Erythroblast (primary cell): ENCODE measurements around the gene FGD4.

Experiments
- GATA1 ChIP-seq: IDR thresholded peaks from 2 replicates; pipeline ENCODE4 v1.6.1; 2011; ENCODE audit warnings: low read depth, mild to moderate bottlenecking, control low read depth, low read length, moderate library complexity
- POLR2A ChIP-seq: IDR thresholded peaks from 2 replicates; pipeline ENCODE4 v1.6.1; 2011; ENCODE audit warnings: mild to moderate bottlenecking, low read length

- TF ChIP-seq POLR2A, result no peak
- no peak for TF ChIP-seq GATA1
Observed at GRCh38 chr12:32431025-32431424, 31.7 kb downstream of the FGD4 start.
